Peyer's patch (tissue), 4 donors: ENCODE data around the gene AMZ1.

ENCODE experiments used
- POLR2A ChIP-seq, 2 donors: fragments of 450-650 bp; IDR thresholded peaks; one replicate each; pipeline ENCODE4 v1.5.1; 2017; ENCODE audit warnings: antibody characterized with exemption in 2 of 2, mild to moderate bottlenecking in 2 of 2, moderate library complexity in 2 of 2
- TF ChIP-seq, protein P1 (sequence below), 6 experiments: fragments of 450-650 bp in 4 of 6; fragments of 200-600 bp in 2 of 6; sonication (generic) in 1 of 6; IDR thresholded peaks; one replicate each; pipeline ENCODE4 v1.5.1; 2017 to 2019; ENCODE audit warnings: antibody characterized with exemption in 6 of 6, mild to moderate bottlenecking in 3 of 6, moderate library complexity in 1 of 6

DNA sequence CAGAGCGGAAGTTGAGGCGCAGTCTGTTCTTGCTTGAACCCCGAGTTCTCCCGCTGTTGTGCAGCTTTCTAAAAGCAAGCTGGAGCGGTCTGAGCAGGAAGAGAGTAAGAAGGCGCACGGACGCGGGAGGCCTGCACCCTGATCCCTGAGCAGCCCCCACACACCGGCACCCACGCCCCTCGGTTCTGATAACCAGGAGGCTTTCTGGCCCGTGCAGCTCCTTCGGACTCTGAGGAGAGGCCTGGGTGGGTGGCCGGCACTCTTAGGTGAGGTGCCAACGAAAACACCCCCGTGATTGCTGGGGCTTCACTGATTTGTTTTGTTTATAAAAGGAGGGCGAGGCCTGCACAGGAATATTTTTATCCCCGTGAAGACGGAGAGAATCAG lies 28.9 kb downstream of the AMZ1 start:
- TF ChIP-seq, protein P1, sequence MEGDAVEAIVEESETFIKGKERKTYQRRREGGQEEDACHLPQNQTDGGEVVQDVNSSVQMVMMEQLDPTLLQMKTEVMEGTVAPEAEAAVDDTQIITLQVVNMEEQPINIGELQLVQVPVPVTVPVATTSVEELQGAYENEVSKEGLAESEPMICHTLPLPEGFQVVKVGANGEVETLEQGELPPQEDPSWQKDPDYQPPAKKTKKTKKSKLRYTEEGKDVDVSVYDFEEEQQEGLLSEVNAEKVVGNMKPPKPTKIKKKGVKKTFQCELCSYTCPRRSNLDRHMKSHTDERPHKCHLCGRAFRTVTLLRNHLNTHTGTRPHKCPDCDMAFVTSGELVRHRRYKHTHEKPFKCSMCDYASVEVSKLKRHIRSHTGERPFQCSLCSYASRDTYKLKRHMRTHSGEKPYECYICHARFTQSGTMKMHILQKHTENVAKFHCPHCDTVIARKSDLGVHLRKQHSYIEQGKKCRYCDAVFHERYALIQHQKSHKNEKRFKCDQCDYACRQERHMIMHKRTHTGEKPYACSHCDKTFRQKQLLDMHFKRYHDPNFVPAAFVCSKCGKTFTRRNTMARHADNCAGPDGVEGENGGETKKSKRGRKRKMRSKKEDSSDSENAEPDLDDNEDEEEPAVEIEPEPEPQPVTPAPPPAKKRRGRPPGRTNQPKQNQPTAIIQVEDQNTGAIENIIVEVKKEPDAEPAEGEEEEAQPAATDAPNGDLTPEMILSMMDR (IDR thresholded peaks at IDR 0.05): no peak
- TF ChIP-seq POLR2A (IDR thresholded peaks at IDR 0.05): no peak
